ENCODE data around the gene GPR37.

DNA sequence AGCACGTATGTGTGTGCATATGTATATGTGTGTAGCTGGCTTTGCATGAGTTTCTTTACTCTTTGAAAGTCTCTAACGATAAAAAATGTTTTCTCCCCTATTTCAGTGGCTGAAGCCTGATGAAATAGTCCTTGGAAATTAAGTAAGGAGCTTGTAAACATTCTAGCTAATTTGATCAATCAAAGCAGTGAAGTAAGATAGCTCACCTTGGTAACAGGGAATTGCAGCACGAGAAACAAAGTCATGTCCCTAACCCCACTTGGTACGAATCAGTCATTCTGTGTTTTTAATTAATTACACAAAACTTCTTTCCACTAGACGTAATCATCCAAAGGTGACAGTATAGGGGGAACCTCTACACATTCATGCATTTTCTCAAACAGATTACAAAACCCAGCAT, 41.5 kb downstream of the GPR37 start:
- TF ChIP-seq, protein P1, sequence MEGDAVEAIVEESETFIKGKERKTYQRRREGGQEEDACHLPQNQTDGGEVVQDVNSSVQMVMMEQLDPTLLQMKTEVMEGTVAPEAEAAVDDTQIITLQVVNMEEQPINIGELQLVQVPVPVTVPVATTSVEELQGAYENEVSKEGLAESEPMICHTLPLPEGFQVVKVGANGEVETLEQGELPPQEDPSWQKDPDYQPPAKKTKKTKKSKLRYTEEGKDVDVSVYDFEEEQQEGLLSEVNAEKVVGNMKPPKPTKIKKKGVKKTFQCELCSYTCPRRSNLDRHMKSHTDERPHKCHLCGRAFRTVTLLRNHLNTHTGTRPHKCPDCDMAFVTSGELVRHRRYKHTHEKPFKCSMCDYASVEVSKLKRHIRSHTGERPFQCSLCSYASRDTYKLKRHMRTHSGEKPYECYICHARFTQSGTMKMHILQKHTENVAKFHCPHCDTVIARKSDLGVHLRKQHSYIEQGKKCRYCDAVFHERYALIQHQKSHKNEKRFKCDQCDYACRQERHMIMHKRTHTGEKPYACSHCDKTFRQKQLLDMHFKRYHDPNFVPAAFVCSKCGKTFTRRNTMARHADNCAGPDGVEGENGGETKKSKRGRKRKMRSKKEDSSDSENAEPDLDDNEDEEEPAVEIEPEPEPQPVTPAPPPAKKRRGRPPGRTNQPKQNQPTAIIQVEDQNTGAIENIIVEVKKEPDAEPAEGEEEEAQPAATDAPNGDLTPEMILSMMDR (IDR thresholded peaks at IDR 0.05; ENCODE audit: poor library complexity, severe bottlenecking), result no peak
- no peak for TF ChIP-seq POLR2AphosphoS5 (IDR thresholded peaks at IDR 0.05)
- TF ChIP-seq RAD21 (conservative IDR thresholded peaks at IDR 0.05), result no peak
- TF ChIP-seq TAF1 (IDR thresholded peaks at IDR 0.05; ENCODE audit: low read depth), result no peak
- TF ChIP-seq EZH2 (IDR thresholded peaks at IDR 0.05; ENCODE audit: borderline replicate concordance, insufficient read depth, low read length, poor library complexity, severe bottlenecking), result no peak
- TF ChIP-seq, protein P2, sequence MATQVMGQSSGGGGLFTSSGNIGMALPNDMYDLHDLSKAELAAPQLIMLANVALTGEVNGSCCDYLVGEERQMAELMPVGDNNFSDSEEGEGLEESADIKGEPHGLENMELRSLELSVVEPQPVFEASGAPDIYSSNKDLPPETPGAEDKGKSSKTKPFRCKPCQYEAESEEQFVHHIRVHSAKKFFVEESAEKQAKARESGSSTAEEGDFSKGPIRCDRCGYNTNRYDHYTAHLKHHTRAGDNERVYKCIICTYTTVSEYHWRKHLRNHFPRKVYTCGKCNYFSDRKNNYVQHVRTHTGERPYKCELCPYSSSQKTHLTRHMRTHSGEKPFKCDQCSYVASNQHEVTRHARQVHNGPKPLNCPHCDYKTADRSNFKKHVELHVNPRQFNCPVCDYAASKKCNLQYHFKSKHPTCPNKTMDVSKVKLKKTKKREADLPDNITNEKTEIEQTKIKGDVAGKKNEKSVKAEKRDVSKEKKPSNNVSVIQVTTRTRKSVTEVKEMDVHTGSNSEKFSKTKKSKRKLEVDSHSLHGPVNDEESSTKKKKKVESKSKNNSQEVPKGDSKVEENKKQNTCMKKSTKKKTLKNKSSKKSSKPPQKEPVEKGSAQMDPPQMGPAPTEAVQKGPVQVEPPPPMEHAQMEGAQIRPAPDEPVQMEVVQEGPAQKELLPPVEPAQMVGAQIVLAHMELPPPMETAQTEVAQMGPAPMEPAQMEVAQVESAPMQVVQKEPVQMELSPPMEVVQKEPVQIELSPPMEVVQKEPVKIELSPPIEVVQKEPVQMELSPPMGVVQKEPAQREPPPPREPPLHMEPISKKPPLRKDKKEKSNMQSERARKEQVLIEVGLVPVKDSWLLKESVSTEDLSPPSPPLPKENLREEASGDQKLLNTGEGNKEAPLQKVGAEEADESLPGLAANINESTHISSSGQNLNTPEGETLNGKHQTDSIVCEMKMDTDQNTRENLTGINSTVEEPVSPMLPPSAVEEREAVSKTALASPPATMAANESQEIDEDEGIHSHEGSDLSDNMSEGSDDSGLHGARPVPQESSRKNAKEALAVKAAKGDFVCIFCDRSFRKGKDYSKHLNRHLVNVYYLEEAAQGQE (IDR thresholded peaks at IDR 0.05; ENCODE audit: borderline replicate concordance), result no peak
- no peak for TF ChIP-seq EP300 (conservative IDR thresholded peaks at IDR 0.05; ENCODE audit: poor library complexity, severe bottlenecking)
- no peak for TF ChIP-seq MXI1 (conservative IDR thresholded peaks at IDR 0.05; ENCODE audit: poor library complexity, severe bottlenecking)
